Ovary (tissue), 3 donors: Measurements from ENCODE around the gene PCSK2.

Source experiments
- EP300 ChIP-seq: sonication (generic); formaldehyde crosslinking; IDR thresholded peaks from one replicate; pipeline ENCODE4 v1.6.1; 2017; ENCODE audit warnings: antibody characterized with exemption
- POLR2A ChIP-seq: fragments of 450-650 bp; IDR thresholded peaks from one replicate; pipeline ENCODE4 v1.6.1; 2017; ENCODE audit warnings: antibody characterized with exemption, mild to moderate bottlenecking, moderate library complexity
- TF ChIP-seq, protein P1 (sequence below), 3 donors: fragments of 450-650 bp in 2 of 3; fragments of 200-600 bp in 1 of 3; IDR thresholded peaks; one replicate each; pipeline versions ENCODE4 v1.5.1 to v1.8.0; 2016 to 2022; ENCODE audit warnings: antibody characterized with exemption in 3 of 3, mild to moderate bottlenecking in 1 of 3
- donor health status: DM: no; HTN: no; CAD: no.

DNA sequence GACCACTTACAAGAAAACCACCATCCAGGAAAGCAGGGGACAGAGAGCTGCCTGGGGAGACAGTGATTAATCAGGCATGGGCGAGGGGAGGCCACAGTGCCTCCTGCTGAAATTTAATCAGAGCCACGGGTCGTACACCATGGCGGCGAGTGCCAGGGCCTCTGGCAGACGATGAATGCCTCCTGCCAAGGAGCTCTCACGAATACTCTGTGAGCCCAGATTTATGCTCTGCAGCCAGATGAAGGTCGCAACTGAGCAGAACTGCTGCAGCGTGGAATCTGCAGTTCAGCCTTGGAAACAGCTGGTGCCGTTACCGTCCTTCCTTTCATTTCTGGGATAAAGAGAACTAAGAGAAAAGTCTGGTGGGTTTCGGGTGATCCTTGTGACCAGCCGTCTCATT lies 218.7 kb downstream of the PCSK2 start:
- TF ChIP-seq, protein P1, sequence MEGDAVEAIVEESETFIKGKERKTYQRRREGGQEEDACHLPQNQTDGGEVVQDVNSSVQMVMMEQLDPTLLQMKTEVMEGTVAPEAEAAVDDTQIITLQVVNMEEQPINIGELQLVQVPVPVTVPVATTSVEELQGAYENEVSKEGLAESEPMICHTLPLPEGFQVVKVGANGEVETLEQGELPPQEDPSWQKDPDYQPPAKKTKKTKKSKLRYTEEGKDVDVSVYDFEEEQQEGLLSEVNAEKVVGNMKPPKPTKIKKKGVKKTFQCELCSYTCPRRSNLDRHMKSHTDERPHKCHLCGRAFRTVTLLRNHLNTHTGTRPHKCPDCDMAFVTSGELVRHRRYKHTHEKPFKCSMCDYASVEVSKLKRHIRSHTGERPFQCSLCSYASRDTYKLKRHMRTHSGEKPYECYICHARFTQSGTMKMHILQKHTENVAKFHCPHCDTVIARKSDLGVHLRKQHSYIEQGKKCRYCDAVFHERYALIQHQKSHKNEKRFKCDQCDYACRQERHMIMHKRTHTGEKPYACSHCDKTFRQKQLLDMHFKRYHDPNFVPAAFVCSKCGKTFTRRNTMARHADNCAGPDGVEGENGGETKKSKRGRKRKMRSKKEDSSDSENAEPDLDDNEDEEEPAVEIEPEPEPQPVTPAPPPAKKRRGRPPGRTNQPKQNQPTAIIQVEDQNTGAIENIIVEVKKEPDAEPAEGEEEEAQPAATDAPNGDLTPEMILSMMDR (IDR thresholded peaks at IDR 0.05), result no peak
- TF ChIP-seq POLR2A, result no peak
- no peak for TF ChIP-seq EP300
